CD4-positive, alpha-beta T cell (primary cell): Measurements from ENCODE around the gene RAMP3. TPM values are rescaled to one million over a fixed set of nuclear protein-coding genes. Genes with fewer than 3 reads are reported as not detected.

ENCODE experiments used
- ATAC-seq: fragments of 200-7000 bp; cut with Tn5 transposase; one replicate; pipeline ENCODE4 v1.10.0; 2022; ENCODE audit warnings: mild to moderate bottlenecking; ENCODE audit not compliant: poor library complexity
- CTCF ChIA-PET: fragments of 350-600 bp; sonication (Branson Sonifier 250); formaldehyde crosslinking; loops from one replicate; lab custom pipeline; 2021; ENCODE audit warnings: antibody characterized with exemption, inconsistent platforms; lab: Charles Lee
- POLR2A ChIA-PET: fragments of 350-600 bp; sonication (Branson Sonifier 250); formaldehyde crosslinking; loops from one replicate; lab custom pipeline; 2021; ENCODE audit warnings: antibody characterized with exemption, inconsistent platforms; lab: Charles Lee
- DNase-seq, 14 experiments: peaks; one replicate each; pipeline ENCODE4 v3.0.0-alpha.2; 2013 to 2020; ENCODE audit warnings: mixed read lengths in 2 of 14
- H3K27ac ChIP-seq, 2 donors: one replicate each; pipeline versions ENCODE4 v1.5.1 to v1.7.0; 2013; ENCODE audit warnings: low read length in 2 of 2, low read depth in 1 of 2, mild to moderate bottlenecking in 1 of 2
- H3K27me3 ChIP-seq, 2 experiments: 1 replicate in 1 of 2; 2 replicates in 1 of 2; pipeline versions ENCODE4 v1.6.1 to v1.7.0; 2013; ENCODE audit warnings: low read length in 2 of 2, control low read depth in 1 of 2, mild to moderate bottlenecking in 1 of 2, moderate library complexity in 1 of 2; ENCODE audit not compliant: insufficient read depth in 2 of 2, control insufficient read depth in 1 of 2
- H3K36me3 ChIP-seq: one replicate; pipeline ENCODE4 v1.6.1; 2013; ENCODE audit warnings: low read length, control low read depth; ENCODE audit not compliant: insufficient read depth
- H3K4me1 ChIP-seq: one replicate; pipeline ENCODE4 v1.6.1; 2013; ENCODE audit warnings: low read length, control low read depth; ENCODE audit not compliant: insufficient read depth
- H3K4me3 ChIP-seq: one replicate; pipeline ENCODE4 v1.5.1; 2013; ENCODE audit warnings: mild to moderate bottlenecking, low read length, moderate library complexity
- H3K9me3 ChIP-seq, 2 experiments: 1 replicate in 1 of 2; 2 replicates in 1 of 2; pipeline versions ENCODE4 v1.6.1 to v1.7.0; 2013; ENCODE audit warnings: low read length in 2 of 2, mild to moderate bottlenecking in 2 of 2, control low read depth in 1 of 2, moderate library complexity in 1 of 2; ENCODE audit not compliant: control insufficient read depth in 1 of 2, insufficient read depth in 1 of 2
- H3K27ac Mint-ChIP-seq: one replicate; pipeline ENCODE4 v1.8.0; 2020; ENCODE audit warnings: mixed read lengths
- H3K27me3 Mint-ChIP-seq: one replicate; pipeline ENCODE4 v1.8.0; 2021; ENCODE audit warnings: mixed read lengths
- H3K36me3 Mint-ChIP-seq: one replicate; pipeline ENCODE4 v1.8.0; 2021; ENCODE audit warnings: low read depth, mixed read lengths
- H3K4me1 Mint-ChIP-seq: one replicate; pipeline ENCODE4 v1.8.0; 2021; ENCODE audit warnings: low read depth, mixed read lengths
- H3K4me3 Mint-ChIP-seq: one replicate; pipeline ENCODE4 v1.8.0; 2020; ENCODE audit warnings: mild to moderate bottlenecking, mixed read lengths
- H3K9me3 Mint-ChIP-seq: one replicate; pipeline ENCODE4 v1.8.0; 2020; ENCODE audit warnings: mixed read lengths
- intact Hi-C, 2 experiments: fragments of 100-400 bp; cut with DNase I in 1 of 2; cut with micrococcal nuclease in 1 of 2; formaldehyde crosslinking; loops; one replicate each; pipeline versions ENCODE4 v1.15.1 to v1.9.0; 2023 to 2025; cut with DNase I, micrococcal nuclease
- total RNA-seq, 174 experiments: library from RNA in 2 of 174; stranded (reverse) in 2 of 174; gene quantifications; one replicate each; pipeline ENCODE4 v1.2.3 and lab custom pipeline; 2021 to 2026
- TF ChIP-seq, protein P1 (sequence below): fragments of 200-600 bp; IDR thresholded peaks from one replicate; pipeline ENCODE4 v1.8.0; 2022; ENCODE audit warnings: antibody characterized with exemption, mild to moderate bottlenecking

Gene RAMP3
- total RNA-seq, 2 experiments from 2014 or later = not detected

DNA sequence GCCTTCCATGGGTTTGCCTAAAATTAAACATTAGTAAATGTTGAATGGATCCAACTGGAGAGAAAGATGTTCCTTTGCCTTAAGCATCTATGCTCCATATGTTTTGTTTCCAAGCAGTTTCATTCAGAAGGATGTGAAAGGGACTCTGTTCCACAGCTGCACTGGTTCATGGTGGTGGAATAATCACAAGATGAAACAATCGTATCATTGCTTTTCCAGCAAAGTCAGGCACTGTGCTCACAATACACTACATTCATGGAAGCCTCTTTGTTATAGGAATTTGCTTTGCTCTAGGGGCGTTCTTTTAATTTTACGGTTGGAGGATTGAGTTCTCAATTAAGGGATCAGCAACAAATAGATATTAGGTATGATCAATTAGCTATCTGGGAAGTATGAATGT lies 33.8 kb downstream of the RAMP3 start:
- H3K4me1 Mint-ChIP-seq = no peaks in the 10 kb centered on the region
- no peaks in the 10 kb centered on the region for H3K36me3 Mint-ChIP-seq
- Histone ChIP-seq H3K27me3 (peaks cover 0 to 2% of the 10 kb centered on the region in 2 experiments), H3K4me3 (no peak overlapping the region), H3K9me3 (no peaks in the 10 kb centered on the region), H3K36me3 (no peaks in the 10 kb centered on the region), H3K27ac (no peak overlapping the region), H3K4me1 (no peaks in the 10 kb centered on the region)
- TF ChIP-seq, protein P1, sequence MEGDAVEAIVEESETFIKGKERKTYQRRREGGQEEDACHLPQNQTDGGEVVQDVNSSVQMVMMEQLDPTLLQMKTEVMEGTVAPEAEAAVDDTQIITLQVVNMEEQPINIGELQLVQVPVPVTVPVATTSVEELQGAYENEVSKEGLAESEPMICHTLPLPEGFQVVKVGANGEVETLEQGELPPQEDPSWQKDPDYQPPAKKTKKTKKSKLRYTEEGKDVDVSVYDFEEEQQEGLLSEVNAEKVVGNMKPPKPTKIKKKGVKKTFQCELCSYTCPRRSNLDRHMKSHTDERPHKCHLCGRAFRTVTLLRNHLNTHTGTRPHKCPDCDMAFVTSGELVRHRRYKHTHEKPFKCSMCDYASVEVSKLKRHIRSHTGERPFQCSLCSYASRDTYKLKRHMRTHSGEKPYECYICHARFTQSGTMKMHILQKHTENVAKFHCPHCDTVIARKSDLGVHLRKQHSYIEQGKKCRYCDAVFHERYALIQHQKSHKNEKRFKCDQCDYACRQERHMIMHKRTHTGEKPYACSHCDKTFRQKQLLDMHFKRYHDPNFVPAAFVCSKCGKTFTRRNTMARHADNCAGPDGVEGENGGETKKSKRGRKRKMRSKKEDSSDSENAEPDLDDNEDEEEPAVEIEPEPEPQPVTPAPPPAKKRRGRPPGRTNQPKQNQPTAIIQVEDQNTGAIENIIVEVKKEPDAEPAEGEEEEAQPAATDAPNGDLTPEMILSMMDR = no peak
- H3K27ac Mint-ChIP-seq = no peak overlapping the region
- ChIA-PET CTCF (no interaction called here), POLR2A (no interaction called here)
- intact Hi-C loops = no loop called here
- peaks cover 14% of the 10 kb centered on the region for H3K27me3 Mint-ChIP-seq
- no peak overlapping the region for H3K4me3 Mint-ChIP-seq
- ATAC-seq (no peak), DNase-seq (no peak)
- no peaks in the 10 kb centered on the region for H3K9me3 Mint-ChIP-seq

DNA sequence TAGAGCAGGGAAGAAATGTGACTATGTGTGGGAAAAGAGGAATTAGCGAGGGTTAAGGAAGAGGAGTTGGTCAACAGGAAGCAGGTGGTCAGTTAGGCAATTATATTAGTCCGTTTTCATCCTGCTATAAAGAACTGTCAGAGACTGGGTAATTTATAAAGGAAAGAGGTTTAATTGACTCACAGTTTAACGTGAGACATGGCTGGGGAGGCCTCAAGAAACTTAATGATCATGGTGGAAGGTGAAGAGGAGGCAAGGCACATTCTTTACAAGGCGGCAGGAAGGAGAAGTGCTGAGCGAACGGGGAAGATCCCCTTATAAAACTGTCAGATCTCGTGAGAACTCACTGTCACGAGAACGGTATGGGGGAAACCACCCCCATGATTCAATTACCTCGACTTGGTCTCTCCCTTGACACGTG lies 35.0 kb downstream of the RAMP3 start:
- TF ChIP-seq, protein P1 = no peak
- POLR2A ChIA-PET = no interaction called here
- CTCF ChIA-PET = no interaction called here
- Mint-ChIP-seq H3K4me3 (no peak overlapping the region), H3K27ac (no peak overlapping the region), H3K27me3 (peaks cover 12% of the 10 kb centered on the region), H3K36me3 (no peaks in the 10 kb centered on the region), H3K9me3 (no peaks in the 10 kb centered on the region), H3K4me1 (no peaks in the 10 kb centered on the region)
- DNase-seq (peak in 2 of 14 experiments; percentile 42 to 58), ATAC-seq (no peak)
- H3K9me3 ChIP-seq = no peaks in the 10 kb centered on the region
- H3K36me3 ChIP-seq = no peaks in the 10 kb centered on the region
- peaks cover 0 to 2% of the 10 kb centered on the region in 2 experiments for H3K27me3 ChIP-seq
- H3K27ac ChIP-seq = no peak overlapping the region
- intact Hi-C loops = no loop called here
- no peaks in the 10 kb centered on the region for H3K4me1 ChIP-seq
- no peak overlapping the region for H3K4me3 ChIP-seq

DNA sequence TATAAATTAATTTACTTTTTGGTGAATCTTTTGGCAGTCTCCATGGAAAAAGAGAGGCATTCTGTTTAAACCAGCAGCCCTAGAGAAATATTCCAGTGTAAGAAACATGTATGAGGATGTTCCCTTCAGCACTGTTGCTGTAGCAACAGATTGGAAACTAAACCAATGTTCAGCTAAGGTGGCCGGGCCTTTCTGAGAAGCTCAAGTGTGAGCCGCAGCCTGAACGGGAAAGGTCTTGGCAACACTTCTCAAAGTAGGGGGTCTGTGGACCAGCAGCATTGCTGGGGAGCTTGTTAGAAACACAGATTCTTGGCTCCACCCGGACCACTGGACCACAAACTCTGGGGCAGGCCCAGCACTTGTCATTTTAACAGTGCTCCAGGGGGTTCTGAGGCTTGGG lies 36.2 kb downstream of the RAMP3 start:
- no peak overlapping the region for H3K27ac ChIP-seq

More for the DNA sequence above, 36.2 kb downstream of the RAMP3 start:
- peaks cover 0 to 2% of the 10 kb centered on the region in 2 experiments for H3K27me3 ChIP-seq
- no peak overlapping the region for H3K4me3 Mint-ChIP-seq
- no peaks in the 10 kb centered on the region for H3K9me3 Mint-ChIP-seq
- H3K36me3 ChIP-seq = no peaks in the 10 kb centered on the region
- POLR2A ChIA-PET = no interaction called here
- no peak for DNase-seq
- H3K9me3 ChIP-seq = no peaks in the 10 kb centered on the region
- CTCF ChIA-PET = no interaction called here
- H3K27ac Mint-ChIP-seq = no peak overlapping the region
- intact Hi-C loops = no loop called here
- no peaks in the 10 kb centered on the region for H3K36me3 Mint-ChIP-seq
- no peak for ATAC-seq
- peaks cover 12% of the 10 kb centered on the region for H3K27me3 Mint-ChIP-seq
- H3K4me1 ChIP-seq = no peaks in the 10 kb centered on the region
- TF ChIP-seq, protein P1 = no peak
- H3K4me3 ChIP-seq = no peak overlapping the region
- no peaks in the 10 kb centered on the region for H3K4me1 Mint-ChIP-seq
